Gastrocnemius medialis (tissue), 4 donors: Measurements from ENCODE around the gene ARHGEF33.

Experiments
- CTCF ChIP-seq, 5 experiments: fragments of 450-650 bp in 3 of 5; fragments of 200-600 bp in 2 of 5; sonication (generic) in 2 of 5; IDR thresholded peaks in 4 of 5; conservative IDR thresholded peaks in 1 of 5; 1 replicate in 4 of 5; 2 replicates in 1 of 5; pipeline ENCODE4 v1.5.1; 2016 to 2019; ENCODE audit warnings: antibody characterized with exemption in 5 of 5, mild to moderate bottlenecking in 3 of 5, moderate library complexity in 3 of 5
- POLR2A ChIP-seq, 2 donors: fragments of 450-650 bp; IDR thresholded peaks; one replicate each; pipeline ENCODE4 v1.6.1; 2017; ENCODE audit warnings: antibody characterized with exemption in 2 of 2, mild to moderate bottlenecking in 2 of 2, moderate library complexity in 2 of 2

GRCh38 chr2:38971377-38971776, 81.7 kb downstream of the ARHGEF33 start:
- TF ChIP-seq CTCF (IDR thresholded peaks at IDR 0.05 in 4 of 5, conservative IDR thresholded peaks at IDR 0.05 in 1 of 5) (no peak), POLR2A (IDR thresholded peaks at IDR 0.05) (no peak)
